ENCODE measurements around the gene MACO1. TPM values are rescaled to one million over a fixed set of nuclear protein-coding genes. Genes with fewer than 3 reads are reported as not detected.

Gene MACO1
- total RNA-seq, 8 experiments from 2014 or later = 13.2 to 57.1 (median 41.8) TPM

Other genes starting within 250 kb of the MACO1 start
- 10 to 100 TPM; 58.6 to 99.9 (median 85.8) TPM for gene SYF2, start 198.4 kb upstream of the MACO1 start, total RNA-seq
- gene RSRP1, start 183.4 kb upstream of the MACO1 start, total RNA-seq = 100 to 1,000 TPM in 5 of 8 experiments, 10 to 100 TPM in 3; 78.4 to 172 (median 102) TPM
- gene RHD, start 158.4 kb upstream of the MACO1 start, total RNA-seq = 1 to 10 TPM in 1 of 8 experiments, under 1 TPM in 7; 0.10 to 1.1 (median 0.44) TPM
- gene TMEM50A, start 92.6 kb upstream of the MACO1 start, total RNA-seq = 100 to 1,000 TPM in 2 of 8 experiments, 10 to 100 TPM in 6; 66.5 to 109 (median 74.7) TPM
- 10 to 100 TPM in 2 of 8 experiments, 1 to 10 TPM in 4, under 1 TPM in 1, not detected in 1; 0.27 to 11.2 (median 3.3) TPM for gene RHCE, start 10.1 kb upstream of the MACO1 start, total RNA-seq
- gene LDLRAP1, start 112.7 kb downstream of the MACO1 start, total RNA-seq = 10 to 100 TPM in 3 of 8 experiments, 1 to 10 TPM in 3, under 1 TPM in 2; 0.38 to 35.0 (median 4.5) TPM
- 10 to 100 TPM in 3 of 8 experiments, 1 to 10 TPM in 5; 1.2 to 67.4 (median 5.7) TPM for gene MAN1C1, start 185.9 kb downstream of the MACO1 start, total RNA-seq